GM12878 (cell line): ENCODE measurements around the gene ARMC9. TPM values are rescaled to one million over a fixed set of nuclear protein-coding genes. Genes with fewer than 3 reads are reported as not detected.

ENCODE experiments used
- DPF2 ChIP-seq: fragments of 450-650 bp; IDR thresholded peaks from 2 replicates; pipeline ENCODE4 v1.6.1; 2017; ENCODE audit warnings: mild to moderate bottlenecking
- E2F8 ChIP-seq: fragments of 450-650 bp; IDR thresholded peaks from 2 replicates; pipeline ENCODE4 v1.6.1; 2018; ENCODE audit warnings: mild to moderate bottlenecking, low read depth, moderate library complexity; ENCODE audit not compliant: partially characterized antibody
- EP300 ChIP-seq, 2 experiments: fragments of 150-350 bp in 1 of 2; IDR thresholded peaks; 2 replicates each; pipeline ENCODE4 v1.6.1; 2011 to 2012; ENCODE audit warnings: low read depth in 2 of 2, low read length in 2 of 2, borderline replicate concordance in 1 of 2, improper control_type of control experiment in 1 of 2, inconsistent platforms in 1 of 2; ENCODE audit not compliant: control insufficient read depth in 1 of 2
- ETV6 ChIP-seq, 2 experiments: fragments of 450-650 bp in 1 of 2; IDR thresholded peaks in 1 of 2; conservative IDR thresholded peaks in 1 of 2; 2 replicates each; pipeline ENCODE4 v1.6.1; 2014; ENCODE audit warnings: antibody characterized with exemption in 1 of 2, borderline replicate concordance in 1 of 2, low read depth in 1 of 2, mild to moderate bottlenecking in 1 of 2, moderate library complexity in 1 of 2
- FOS ChIP-seq: IDR thresholded peaks from 3 replicates; pipeline ENCODE4 v1.6.1; 2011; ENCODE audit warnings: borderline replicate concordance; ENCODE audit not compliant: insufficient read length; ENCODE audit errors: extremely low read depth
- GATAD2B ChIP-seq: fragments of 450-650 bp; conservative IDR thresholded peaks from 2 replicates; pipeline ENCODE4 v1.6.1; 2017; ENCODE audit warnings: low read depth, mild to moderate bottlenecking, moderate library complexity
- IRF4 ChIP-seq: IDR thresholded peaks from 2 replicates; pipeline ENCODE4 v1.6.1; 2011; ENCODE audit warnings: low read depth, low read length
- IRF5 ChIP-seq: fragments of 450-650 bp; IDR thresholded peaks from 2 replicates; pipeline ENCODE4 v1.6.1; 2017; ENCODE audit warnings: borderline replicate concordance
- JUNB ChIP-seq: IDR thresholded peaks from 2 replicates; pipeline ENCODE4 v1.6.1; 2016; ENCODE audit warnings: antibody characterized with exemption, mild to moderate bottlenecking
- LARP7 ChIP-seq: fragments of 450-650 bp; IDR thresholded peaks from 2 replicates; pipeline ENCODE4 v1.6.1; 2017; ENCODE audit warnings: mild to moderate bottlenecking
- MTA3 ChIP-seq: IDR thresholded peaks from 2 replicates; pipeline ENCODE4 v1.6.1; 2012; ENCODE audit warnings: low read length, inconsistent platforms, borderline replicate concordance
- NBN ChIP-seq: fragments of 450-650 bp; IDR thresholded peaks from 2 replicates; pipeline ENCODE4 v1.6.1; 2016
- NFIC ChIP-seq: IDR thresholded peaks from 2 replicates; pipeline ENCODE4 v1.6.1; 2012; ENCODE audit warnings: low read depth, mild to moderate bottlenecking, inconsistent platforms, low read length, moderate library complexity
- NR2F1 ChIP-seq: fragments of 450-650 bp; conservative IDR thresholded peaks from 2 replicates; pipeline ENCODE4 v1.6.1; 2017; ENCODE audit warnings: mild to moderate bottlenecking
- PML ChIP-seq: IDR thresholded peaks from 2 replicates; pipeline ENCODE4 v1.6.1; 2012; ENCODE audit warnings: low read length, inconsistent platforms
- PRDM15 ChIP-seq: fragments of 450-650 bp; formaldehyde crosslinking; IDR thresholded peaks from 2 replicates; pipeline ENCODE4 v1.4.0; 2020; ENCODE audit warnings: mild to moderate bottlenecking, moderate library complexity
- SMAD1 ChIP-seq: fragments of 450-650 bp; IDR thresholded peaks from 2 replicates; pipeline ENCODE4 v1.6.1; 2018; ENCODE audit warnings: mild to moderate bottlenecking, low read depth; ENCODE audit not compliant: partially characterized antibody
- SPI1 ChIP-seq: IDR thresholded peaks from 2 replicates; pipeline ENCODE4 v1.6.1; 2011; ENCODE audit warnings: low read depth, mild to moderate bottlenecking, low read length, moderate library complexity, borderline replicate concordance; ENCODE audit not compliant: insufficient read depth
- SREBF2 ChIP-seq: IDR thresholded peaks from 2 replicates; pipeline ENCODE4 v1.6.1; 2012; ENCODE audit warnings: mild to moderate bottlenecking, low read length
- STAT1 ChIP-seq: fragments of 450-650 bp; conservative IDR thresholded peaks from 2 replicates; pipeline ENCODE4 v1.6.1; 2014; ENCODE audit warnings: antibody characterized with exemption, mild to moderate bottlenecking
- ZNF274 ChIP-seq: IDR thresholded peaks from one replicate; pipeline ENCODE4 v1.8.0; 2011; ENCODE audit not compliant: insufficient read length, insufficient read depth
- polyA plus RNA-seq, 11 experiments: library from polyadenylated mRNA; depleted of rRNA in 4 of 11; unstranded in 6 of 11; stranded (reverse) in 5 of 11; fragments of >200 nt; fragmentation: Nextera tagmentation in 4 of 11; fragmentation: Illumina TruSeq in 1 of 11; extraction: Ambion mirVana in 4 of 11; extraction: Trizol in 1 of 11; gene quantifications; 1 replicate in 1 of 11; 2 replicates in 10 of 11; pipeline versions ENCODE4 v1.2.1 to v1.2.3, GENCODE V29; 2011 to 2016; ENCODE audit warnings: inconsistent platforms in 2 of 11, missing spikeins in 2 of 11, low read depth in 1 of 11
- total RNA-seq, 4 experiments: library from RNA; depleted of rRNA in 3 of 4; stranded (reverse); fragments of >200 nt in 3 of 4; fragmentation: Illumina TruSeq in 1 of 4; extraction: Trizol in 1 of 4; gene quantifications; 2 replicates each; pipeline versions ENCODE4 v1.2.1 to v1.2.3, GENCODE V29; 2013 to 2021

Gene ARMC9
- total and polyA plus RNA-seq, 10 of the 15 experiments (the other 5 are each of a cell fraction or from before 2014, with no cell fraction given) = 3.8 to 21.8 (median 10.4) TPM

- TF ChIP-seq NR2F1 = peak; percentile 78
- peak; percentile 44 for TF ChIP-seq SMAD1
- peak; percentile 84 for TF ChIP-seq DPF2
- TF ChIP-seq PML = peak; percentile 77; the same call in 1 of the 2 replicates
- 0 out of 2 replicates have a peak, but pooled peaks have one; percentile 36 for TF ChIP-seq IRF4
- no peak for TF ChIP-seq ETV6 (conservative IDR thresholded peaks at IDR 0.05 in 1 of 2, IDR thresholded peaks at IDR 0.05 in 1 of 2; ENCODE audit: borderline replicate concordance in 1 of 2, low read depth in 1 of 2)
- no peak for TF ChIP-seq ZNF274
- TF ChIP-seq LARP7 = peak; percentile 95; the same call in 1 of the 2 replicates
- TF ChIP-seq SREBF2 = no peak
- TF ChIP-seq FOS = no peak
- no peak for TF ChIP-seq PRDM15 (CRISPR knock-in tag)
- TF ChIP-seq MTA3 = no peak
- TF ChIP-seq STAT1 = no peak
- TF ChIP-seq SPI1 = peak; percentile 61; the same call in 1 of the 2 replicates
- no peak for TF ChIP-seq IRF5
- no peak for TF ChIP-seq JUNB
- TF ChIP-seq NFIC = no peak
- no peak for TF ChIP-seq E2F8
- 0 out of 2 replicates have a peak, but pooled peaks have one; percentile 40 for TF ChIP-seq NBN
- TF ChIP-seq GATAD2B = peak; percentile 96
- TF ChIP-seq EP300 (IDR thresholded peaks at IDR 0.05; ENCODE audit: borderline replicate concordance in 1 of 2, control insufficient read depth in 1 of 2, low read depth in 2 of 2, low read length in 2 of 2) = no peak
These were observed at the start of gene ARMC9 (continued) for GRCh38 chr2:231198291-231199173.
